ENCODE results near the gene HNF4A.

Gene HNF4A

DNA sequence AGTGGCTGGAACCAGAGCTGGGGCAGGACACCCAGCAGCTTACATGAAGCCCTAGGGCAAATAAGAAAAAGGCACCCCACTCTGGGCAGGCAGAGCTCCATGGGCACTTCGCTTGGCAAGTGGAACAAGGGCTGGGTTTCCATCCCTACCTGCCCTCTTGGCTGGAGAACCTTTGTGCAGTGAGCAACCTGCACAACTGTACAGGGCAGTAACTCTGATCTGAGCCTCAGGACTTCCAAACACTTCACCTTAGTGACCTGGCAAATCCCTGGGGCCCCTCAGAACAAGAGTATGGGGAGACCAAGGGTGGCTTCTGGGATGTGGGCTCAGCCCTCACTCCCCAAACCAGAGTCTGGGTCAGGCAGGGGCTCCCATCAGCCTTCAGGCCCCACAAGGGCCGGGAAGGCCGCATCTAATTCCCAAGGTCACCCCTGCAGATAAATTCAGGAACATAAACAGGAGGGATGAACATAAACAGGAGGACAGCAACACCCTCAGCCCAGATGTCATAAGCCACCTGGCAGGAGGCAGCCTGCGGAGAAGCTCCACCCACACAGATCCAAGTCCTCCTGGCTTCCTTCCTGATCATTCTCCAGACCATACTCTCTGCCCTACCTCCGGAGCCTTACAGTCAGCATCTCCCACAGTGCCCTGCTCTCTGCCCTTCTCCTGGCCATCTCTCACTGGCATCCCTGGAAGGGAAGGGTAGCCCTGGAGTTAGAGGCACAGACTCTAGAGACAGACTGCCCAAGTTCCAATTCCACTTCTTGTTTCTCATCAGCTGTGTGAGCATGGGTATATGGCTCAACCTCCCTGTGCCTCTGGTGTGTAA lies 37.5 kb downstream of the HNF4A start:
- DNase-seq, result no peak

DNA sequence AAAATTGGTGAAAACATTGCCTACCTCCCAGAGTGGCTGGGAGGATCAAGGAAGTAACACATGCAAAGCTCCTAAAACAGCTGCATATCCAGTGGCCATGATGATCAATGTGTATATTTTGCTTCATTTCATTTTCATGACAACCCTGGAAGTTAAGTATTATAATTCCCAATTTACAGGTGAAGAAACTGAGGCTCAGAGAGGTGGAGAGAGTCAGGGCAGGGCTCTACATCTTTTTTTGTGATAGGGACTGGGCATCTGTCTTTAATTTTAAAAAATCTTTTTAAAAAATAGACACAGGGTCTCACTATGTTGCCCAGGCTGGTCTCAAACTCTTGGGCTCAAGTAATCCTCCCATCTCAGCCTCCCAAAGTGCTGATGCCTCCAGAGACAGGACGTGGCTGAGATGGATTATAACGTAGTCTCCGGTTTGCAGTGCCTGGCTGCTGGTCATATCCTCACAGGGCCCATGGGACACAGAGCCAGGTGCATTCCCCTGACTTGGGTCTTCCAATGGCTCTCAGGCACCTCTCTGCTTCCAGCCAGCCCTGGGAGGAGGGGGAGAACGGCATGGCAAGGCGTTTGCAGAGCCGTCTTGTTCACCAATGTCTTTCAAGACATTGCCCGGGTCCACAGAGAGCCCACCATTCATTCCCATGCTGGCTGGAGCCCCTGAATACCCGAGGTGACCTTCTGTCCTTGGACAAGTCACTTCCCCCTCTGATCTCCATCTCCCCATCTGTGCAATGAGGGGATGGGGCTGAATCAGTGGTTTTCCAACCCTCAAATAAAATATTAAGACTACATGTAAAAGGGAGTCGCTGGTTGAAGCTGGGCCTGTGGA lies 38.3 kb downstream of the HNF4A start:
- DNase-seq, result no peak

- no peak for DNase-seq
Measured at GRCh38 chr20:44394452-44394701, 38.9 kb downstream of the HNF4A start.

DNA sequence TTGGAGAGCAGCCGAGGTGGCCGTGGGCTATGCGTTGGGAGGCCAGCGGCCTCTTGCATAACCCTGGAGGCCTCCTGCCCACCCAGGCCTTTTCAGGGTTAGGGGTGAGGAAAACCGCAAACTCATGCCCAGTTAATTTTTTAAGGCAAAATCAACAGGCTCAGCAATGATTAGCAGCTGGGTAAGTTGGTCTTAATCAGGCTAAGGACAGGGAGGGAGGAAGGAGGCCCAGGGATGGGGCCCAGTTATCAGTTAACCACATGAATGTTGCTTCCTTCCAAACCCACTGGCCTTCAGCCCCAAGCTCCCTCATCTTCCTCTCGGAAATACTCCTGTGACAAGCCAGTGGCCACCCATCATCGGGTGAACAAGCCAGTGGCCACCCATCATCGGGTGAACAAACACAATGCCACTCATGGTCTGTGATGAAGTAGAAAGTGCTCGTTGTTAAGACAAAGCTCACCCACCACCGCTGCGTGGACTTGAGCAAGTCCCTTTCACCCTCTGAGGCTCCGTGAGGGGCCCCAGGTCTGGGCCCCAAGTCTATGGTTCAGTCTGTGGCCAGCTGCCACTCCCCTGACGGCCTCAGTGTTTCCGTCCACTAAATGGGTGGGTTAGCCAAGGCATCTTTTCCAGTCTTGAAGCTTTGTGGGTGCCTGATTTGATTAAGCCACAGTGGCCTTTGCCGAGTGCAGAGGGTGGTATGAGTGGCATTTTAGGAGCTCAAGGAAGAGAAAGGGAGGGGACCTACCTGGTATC lies 39.4 kb downstream of the HNF4A start:
- no peak for DNase-seq

GRCh38 chr20:44395461-44396340 lies 40.2 kb downstream of the HNF4A start:
- no peak for DNase-seq

DNA sequence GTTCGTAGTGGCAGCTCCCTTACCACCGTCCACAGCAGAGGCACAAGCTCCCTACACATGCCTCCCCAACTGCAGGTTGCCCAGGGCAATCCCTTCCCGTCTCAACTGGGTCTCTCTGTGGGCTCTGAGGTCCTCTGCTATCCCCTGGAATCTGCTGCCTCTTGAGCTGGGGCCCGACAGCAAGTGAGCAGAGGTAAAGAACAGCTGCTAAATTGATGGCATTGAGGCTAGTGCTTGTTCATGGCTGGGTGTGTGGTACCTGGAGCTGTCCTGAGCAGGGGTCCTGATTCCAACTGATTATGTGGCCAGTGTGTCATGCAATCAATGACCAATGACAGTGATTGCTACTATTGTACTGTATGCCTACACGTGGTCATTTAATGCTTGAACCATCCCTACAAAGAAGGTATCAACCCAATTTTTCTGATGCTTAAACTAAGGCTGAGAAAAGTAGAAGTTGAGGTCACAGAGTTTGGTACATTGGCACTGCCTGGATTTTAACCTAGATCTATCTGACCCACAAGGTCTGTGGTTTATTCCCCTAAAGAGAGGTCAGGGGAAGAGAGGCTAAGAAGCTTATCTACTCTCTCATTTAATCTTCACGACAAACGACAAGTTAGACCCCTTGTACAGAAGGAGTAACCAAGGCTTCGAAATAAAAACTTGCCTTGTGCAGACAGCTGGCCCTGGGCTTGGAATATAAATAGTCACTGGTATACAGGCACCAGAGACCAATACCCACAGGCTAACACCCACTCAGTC lies 41.1 kb downstream of the HNF4A start:
- no peak for DNase-seq

- no peak for DNase-seq
Measured at GRCh38 chr20:44398335-44398734, 42.8 kb downstream of the HNF4A start.

GRCh38 chr20:44399446-44399845 lies 43.9 kb downstream of the HNF4A start:
- no peak for DNase-seq

DNA sequence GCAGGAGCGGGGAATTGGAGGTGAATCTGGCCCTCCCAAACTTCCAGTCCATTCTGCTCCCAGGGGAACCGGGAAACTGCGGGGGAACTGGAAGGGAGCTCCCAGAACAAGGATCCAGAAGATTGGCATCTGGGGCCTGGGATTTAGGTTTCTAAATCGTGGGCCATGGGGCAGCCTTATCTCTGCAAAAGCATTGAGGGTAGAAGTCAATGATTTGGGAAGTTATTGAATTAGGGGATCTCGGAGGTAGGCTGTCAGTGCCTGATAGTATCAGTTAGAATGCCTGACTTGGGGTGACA lies 45.1 kb downstream of the HNF4A start:
- DNase-seq, result no peak

GRCh38 chr20:44400970-44401769 lies 45.7 kb downstream of the HNF4A start:
- DNase-seq, result no peak

DNA sequence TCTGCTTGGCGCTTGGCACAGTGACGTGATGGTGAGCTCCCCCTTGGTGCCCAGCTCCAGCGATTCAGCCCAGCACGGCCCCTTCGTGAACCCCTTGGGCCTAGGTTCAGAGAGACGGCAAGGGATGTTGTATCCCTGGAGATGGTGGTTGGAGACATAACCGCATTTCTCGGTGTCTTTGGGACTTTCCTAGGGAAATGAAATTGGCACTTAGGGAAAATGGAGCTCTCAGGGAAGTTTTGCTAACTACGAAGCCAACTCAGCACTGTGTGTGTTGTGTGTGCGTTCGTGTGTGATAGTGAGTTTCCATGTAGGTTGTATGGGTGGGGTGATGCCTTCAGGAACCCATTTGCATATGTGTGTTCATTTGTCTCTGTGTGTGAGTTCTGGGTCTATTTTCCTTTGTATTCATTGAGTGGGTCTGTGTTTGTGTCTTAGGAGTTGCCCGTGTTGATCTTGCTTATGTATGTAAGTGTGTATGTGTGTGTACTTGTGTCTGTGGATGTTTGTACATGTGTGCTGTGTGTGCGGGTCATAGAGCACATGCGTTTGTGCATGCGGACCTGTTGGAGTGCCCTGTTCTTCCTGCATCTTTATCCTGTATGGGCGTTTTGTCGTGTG lies 46.4 kb downstream of the HNF4A start:
- no peak for DNase-seq

GRCh38 chr20:44402391-44403193 lies 47.1 kb downstream of the HNF4A start:
- no peak for DNase-seq

DNA sequence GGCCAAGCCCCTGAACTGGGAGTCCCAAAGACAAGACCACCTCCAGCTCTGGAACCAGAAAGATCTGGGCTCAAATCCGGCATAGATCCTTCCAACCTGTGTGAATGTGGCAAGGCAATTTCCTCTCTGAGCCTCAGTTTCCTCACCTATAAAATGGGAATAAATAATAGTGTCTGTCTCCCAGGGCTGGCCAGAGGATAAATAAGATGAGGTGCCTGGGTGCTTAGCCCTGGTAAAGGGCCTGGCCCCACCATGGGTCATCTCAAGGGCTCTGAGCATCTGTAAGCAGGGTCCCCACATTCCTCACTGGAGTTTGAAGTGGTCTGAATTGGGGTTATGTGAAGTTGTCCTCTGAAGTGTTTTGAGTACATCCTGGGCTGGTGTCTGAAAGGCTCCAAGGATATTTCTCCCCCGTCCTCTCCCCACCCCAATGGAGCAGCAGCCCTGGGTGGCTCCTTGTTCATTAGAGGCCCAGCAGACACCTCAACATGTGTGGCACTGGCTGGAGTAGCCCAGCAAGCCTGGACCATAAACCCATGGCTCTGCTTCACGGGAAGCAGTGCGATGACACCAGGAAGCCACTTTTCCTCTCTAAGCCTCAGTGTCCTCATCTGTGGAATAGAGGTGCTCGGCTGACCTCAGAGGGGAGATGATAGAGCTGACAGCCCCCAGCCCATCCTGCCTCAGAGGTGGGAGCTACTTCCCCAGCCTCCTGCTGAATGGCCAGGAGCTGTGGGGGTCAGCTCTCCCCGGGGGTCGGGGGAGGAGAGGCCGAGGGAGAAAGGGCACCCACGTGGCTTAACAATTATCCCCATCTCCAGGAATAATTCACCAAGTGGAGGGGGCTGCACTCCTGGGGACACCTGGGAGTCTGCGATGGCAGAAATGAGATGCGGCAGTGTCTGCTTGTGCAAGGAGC lies 48.0 kb downstream of the HNF4A start:
- DNase-seq, result no peak

DNA sequence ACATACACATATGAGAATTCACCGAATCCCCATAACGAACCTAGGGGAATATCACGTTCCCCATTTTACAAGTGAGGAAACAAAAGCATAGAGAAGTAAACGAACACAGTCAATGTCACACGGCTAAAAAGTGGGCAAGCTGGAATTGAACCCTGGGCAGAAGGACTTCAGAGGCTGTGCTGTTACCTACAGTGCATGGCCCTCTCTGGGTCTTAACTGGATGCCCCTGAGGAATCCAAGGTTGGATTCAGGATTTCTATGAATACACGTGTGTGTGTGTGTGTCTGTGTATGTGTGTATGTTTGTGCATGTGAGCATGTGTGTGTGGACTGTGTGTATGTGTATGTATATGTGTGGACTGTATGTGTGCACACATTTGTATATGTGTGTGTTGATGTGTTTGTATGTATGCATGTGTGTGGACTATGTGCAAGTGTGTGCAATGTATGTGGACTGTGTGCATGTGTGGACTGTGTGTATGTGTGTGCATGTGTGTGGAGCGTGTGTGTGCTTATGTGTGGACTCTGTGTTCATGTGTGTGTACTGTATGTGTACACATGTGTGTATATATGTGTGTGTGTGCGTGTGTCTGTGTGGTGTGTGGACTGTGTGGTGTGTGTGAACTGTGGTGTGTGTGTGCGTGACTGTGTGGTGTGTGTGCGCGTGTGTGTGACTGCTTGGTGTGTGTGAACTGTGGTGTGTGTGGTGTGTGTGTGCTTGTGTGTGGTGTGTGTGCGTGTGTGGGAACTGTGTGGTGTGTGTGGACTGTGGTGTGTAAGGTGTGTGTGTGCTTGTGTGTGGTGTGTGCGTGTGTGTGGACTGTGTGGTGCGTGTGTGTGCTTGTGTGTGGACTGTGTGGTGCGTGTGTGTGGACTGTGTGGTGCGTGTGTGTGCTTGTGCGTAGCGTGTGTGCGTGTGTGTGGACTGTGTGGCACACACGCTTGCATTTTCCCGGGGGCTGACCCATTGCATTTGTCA lies 49.0 kb downstream of the HNF4A start:
- no peak for DNase-seq

- DNase-seq, result no peak
Measured at GRCh38 chr20:44405257-44405656, 49.8 kb downstream of the HNF4A start.

- no peak for DNase-seq
Measured at GRCh38 chr20:44405785-44406571, 50.5 kb downstream of the HNF4A start.
